Prostate gland (tissue), 2 donors: Measurements from ENCODE around the gene POU2F1. TPM values are rescaled to one million over a fixed set of nuclear protein-coding genes. Genes with fewer than 3 reads are reported as not detected.
"Not testable (repeated sequence)": the region's sequence is repeated elsewhere in the genome, so short reads cannot be mapped to it uniquely, and the experiment has no call there.

Experiments used
- DNase-seq: peaks from one replicate; pipeline ENCODE4 v3.0.0-alpha.2; 2019; ENCODE audit warnings: low spot score
- H3K27ac ChIP-seq, 2 donors: fragments of 200-600 bp; sonication (generic); 2 replicates each; pipeline ENCODE4 v1.5.1; 2017 to 2019
- H3K27me3 ChIP-seq: fragments of 200-600 bp; sonication (generic); replicated peaks from 2 replicates; pipeline ENCODE4 v1.5.1; 2019; ENCODE audit not compliant: insufficient read depth
- H3K36me3 ChIP-seq, 2 donors: fragments of 200-600 bp; sonication (generic); 1 replicate in 1 of 2; 2 replicates in 1 of 2; pipeline versions ENCODE4 v1.5.1 to v1.8.1; 2017 to 2019
- H3K4me1 ChIP-seq: fragments of 200-600 bp; sonication (generic); replicated peaks from 2 replicates; pipeline ENCODE4 v1.5.1; 2019
- H3K4me3 ChIP-seq, 2 donors: fragments of 200-600 bp; sonication (generic); 2 replicates each; pipeline ENCODE4 v1.5.1; 2017 to 2019
- H3K9me3 ChIP-seq: fragments of 200-600 bp; sonication (generic); 2 replicates; pipeline ENCODE4 v1.5.1; 2017
- CTCF ChIP-seq, 4 experiments: fragments of 200-600 bp in 2 of 4; fragments of 450-650 bp in 2 of 4; sonication (generic) in 2 of 4; IDR thresholded peaks; 1 replicate in 3 of 4; 2 replicates in 1 of 4; pipeline ENCODE4 v1.5.1; 2016 to 2019; ENCODE audit warnings: antibody characterized with exemption in 4 of 4, mild to moderate bottlenecking in 2 of 4, moderate library complexity in 2 of 4
- POLR2A ChIP-seq: fragments of 450-650 bp; IDR thresholded peaks from one replicate; pipeline ENCODE4 v1.6.1; 2016; ENCODE audit warnings: antibody characterized with exemption, mild to moderate bottlenecking
- POLR2AphosphoS5 ChIP-seq: sonication (generic); formaldehyde crosslinking; IDR thresholded peaks from one replicate; pipeline ENCODE4 v1.6.1; 2017; ENCODE audit warnings: antibody characterized with exemption
- WGBS: methylation state at CpG from one replicate; pipeline ENCODE4 v1.1.5; 2018; 5-methylcytosine and 5-hydroxymethylcytosine counted together
- intact Hi-C: fragments of 100-400 bp; cut with DNase I; formaldehyde crosslinking; loops from one replicate; pipeline ENCODE4 v1.14.2; 2022
- total RNA-seq, 2 donors: library from RNA; depleted of rRNA; stranded (reverse); fragments of >200 nt; gene quantifications; one replicate each; pipeline ENCODE4 v1.1.0, GENCODE V29; 2016

Gene POU2F1
- total RNA-seq, 2 donors from 2014 or later = 10.9 to 26.6 TPM

GRCh38 chr1:167200749-167201148 lies 19.9 kb upstream of the POU2F1 start:
- no peak overlapping the region for H3K4me3 ChIP-seq
- no peaks in the 10 kb centered on the region for H3K9me3 ChIP-seq
- DNase-seq = no peak
- no peaks in the 10 kb centered on the region for H3K27me3 ChIP-seq
- TF ChIP-seq POLR2AphosphoS5 (no peak), CTCF (IDR thresholded peaks at IDR 0.05) (no peak), POLR2A (no peak)
- no peaks in the 10 kb centered on the region for H3K4me1 ChIP-seq
- no peaks in the 10 kb centered on the region for H3K36me3 ChIP-seq
- H3K27ac ChIP-seq = no peak overlapping the region
- intact Hi-C loops = no loop called here
- 95% methylated on average over 3 of the region's 3 CpGs for WGBS

- H3K27me3 ChIP-seq = no peaks in the 10 kb centered on the region
- 98% methylated on average over 3 of the region's 3 CpGs for WGBS
- no peaks in the 10 kb centered on the region for H3K4me1 ChIP-seq
- H3K36me3 ChIP-seq = no peaks in the 10 kb centered on the region
- H3K9me3 ChIP-seq = no peaks in the 10 kb centered on the region
- no peak overlapping the region for H3K4me3 ChIP-seq
- TF ChIP-seq POLR2AphosphoS5 = no peak
- no peak for TF ChIP-seq CTCF (IDR thresholded peaks at IDR 0.05)
- TF ChIP-seq POLR2A = no peak
- H3K27ac ChIP-seq = no peak overlapping the region
- DNase-seq = no peak
- intact Hi-C loops = no loop called here
Measured at GRCh38 chr1:167202049-167202448, 18.6 kb upstream of the POU2F1 start.

GRCh38 chr1:167205306-167206050 lies 15.2 kb upstream of the POU2F1 start:
- H3K27me3 ChIP-seq, H3K4me1 ChIP-seq, DNase-seq, H3K27ac ChIP-seq, H3K9me3 ChIP-seq, intact Hi-C loops, H3K4me3 ChIP-seq, H3K36me3 ChIP-seq: not testable (repeated sequence)
- WGBS = 92% methylated on average over 4 of the region's 6 CpGs

GRCh38 chr1:167206166-167206835 lies 14.4 kb upstream of the POU2F1 start:
- H3K27ac ChIP-seq = no peak overlapping the region
- intact Hi-C loops = no loop called here
- no peak overlapping the region for H3K4me3 ChIP-seq
- WGBS = 99% methylated on average over 3 of the region's 3 CpGs
- TF ChIP-seq POLR2A = no peak
- TF ChIP-seq POLR2AphosphoS5 = no peak
- no peak for TF ChIP-seq CTCF (IDR thresholded peaks at IDR 0.05)
- H3K27me3 ChIP-seq = no peaks in the 10 kb centered on the region
- H3K4me1 ChIP-seq = peaks cover under 1% of the 10 kb centered on the region
- H3K9me3 ChIP-seq = no peaks in the 10 kb centered on the region
- no peak for DNase-seq
- no peaks in the 10 kb centered on the region for H3K36me3 ChIP-seq

DNA sequence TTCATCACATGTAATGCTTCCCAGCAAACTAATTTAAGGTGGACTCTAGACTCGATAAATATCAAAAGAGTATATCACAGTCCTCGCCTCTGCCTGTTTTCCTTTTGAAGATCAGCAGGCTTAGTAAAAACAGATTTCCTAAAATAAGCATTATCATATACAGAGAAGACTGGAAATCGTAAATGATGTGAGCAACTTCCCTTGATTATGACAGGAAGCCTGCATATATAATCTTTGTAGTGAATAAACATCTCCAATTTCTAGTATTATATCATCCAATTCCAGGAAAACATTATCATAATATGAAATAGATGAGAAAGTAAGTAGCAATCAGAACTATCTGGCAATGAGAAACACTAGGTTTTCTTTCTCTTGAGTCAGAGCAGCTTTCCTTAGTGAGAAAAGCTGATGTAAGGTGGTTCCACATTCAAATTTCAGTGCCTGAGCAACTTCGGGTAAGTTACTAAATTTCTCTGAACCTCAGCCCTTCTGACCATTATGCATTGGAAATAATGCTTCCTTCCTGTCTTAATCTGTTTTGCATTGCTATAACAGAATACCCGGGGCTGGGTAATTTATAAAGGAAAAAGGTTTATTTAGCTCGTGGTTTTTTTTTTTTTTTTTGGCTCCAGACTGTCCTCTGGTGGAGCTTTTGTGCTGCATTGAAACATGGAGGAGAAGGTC lies 12.6 kb upstream of the POU2F1 start:
- Histone ChIP-seq H3K27me3 (no peaks in the 10 kb centered on the region), H3K27ac (no peak overlapping the region), H3K4me3 (no peak overlapping the region), H3K4me1 (peaks cover 4% of the 10 kb centered on the region), H3K36me3 (no peaks in the 10 kb centered on the region), H3K9me3 (no peaks in the 10 kb centered on the region)
- TF ChIP-seq CTCF (IDR thresholded peaks at IDR 0.05) (no peak), POLR2A (no peak), POLR2AphosphoS5 (no peak)
- intact Hi-C loops = no loop called here
- DNase-seq = no peak
- 75% methylated on average over 6 of the region's 6 CpGs for WGBS
